Skeletal muscle satellite cell (primary cell): Measurements from ENCODE around the gene KPNB1. TPM values are rescaled to one million over a fixed set of nuclear protein-coding genes. Genes with fewer than 3 reads are reported as not detected.

ENCODE experiments used
- H3K27me3 ChIP-seq: 2 replicates; pipeline ENCODE4 v1.7.0; 2013; ENCODE audit warnings: low read length; ENCODE audit not compliant: control insufficient read depth, insufficient read depth
- H3K36me3 ChIP-seq: 2 replicates; pipeline ENCODE4 v1.7.0; 2013; ENCODE audit warnings: mild to moderate bottlenecking, control low read depth, low read length; ENCODE audit not compliant: insufficient read depth
- H3K4me1 ChIP-seq: 2 replicates; pipeline ENCODE4 v1.7.0; 2013; ENCODE audit warnings: low read length; ENCODE audit not compliant: control insufficient read depth, insufficient read depth
- H3K4me2 ChIP-seq: 2 replicates; pipeline ENCODE4 v1.7.0; 2013; ENCODE audit warnings: mild to moderate bottlenecking, low read length
- H3K4me3 ChIP-seq: 2 replicates; pipeline ENCODE4 v1.7.0; 2013; ENCODE audit warnings: low read length
- H3K9ac ChIP-seq: 2 replicates; pipeline ENCODE4 v1.7.0; 2013; ENCODE audit warnings: mild to moderate bottlenecking, low read depth, low read length, moderate library complexity
- H3K9me3 ChIP-seq: replicated peaks from 2 replicates; pipeline ENCODE4 v1.7.0; 2013; ENCODE audit warnings: mild to moderate bottlenecking, control low read depth, low read length
- total RNA-seq: library from RNA; depleted of rRNA; stranded (reverse); fragments of >200 nt; gene quantifications from 2 replicates; pipeline ENCODE4 v1.2.3, GENCODE V29; 2012; rRNA removed

The KPNB1 gene
- total RNA-seq: 337 and 374 TPM in 2 replicates

DNA sequence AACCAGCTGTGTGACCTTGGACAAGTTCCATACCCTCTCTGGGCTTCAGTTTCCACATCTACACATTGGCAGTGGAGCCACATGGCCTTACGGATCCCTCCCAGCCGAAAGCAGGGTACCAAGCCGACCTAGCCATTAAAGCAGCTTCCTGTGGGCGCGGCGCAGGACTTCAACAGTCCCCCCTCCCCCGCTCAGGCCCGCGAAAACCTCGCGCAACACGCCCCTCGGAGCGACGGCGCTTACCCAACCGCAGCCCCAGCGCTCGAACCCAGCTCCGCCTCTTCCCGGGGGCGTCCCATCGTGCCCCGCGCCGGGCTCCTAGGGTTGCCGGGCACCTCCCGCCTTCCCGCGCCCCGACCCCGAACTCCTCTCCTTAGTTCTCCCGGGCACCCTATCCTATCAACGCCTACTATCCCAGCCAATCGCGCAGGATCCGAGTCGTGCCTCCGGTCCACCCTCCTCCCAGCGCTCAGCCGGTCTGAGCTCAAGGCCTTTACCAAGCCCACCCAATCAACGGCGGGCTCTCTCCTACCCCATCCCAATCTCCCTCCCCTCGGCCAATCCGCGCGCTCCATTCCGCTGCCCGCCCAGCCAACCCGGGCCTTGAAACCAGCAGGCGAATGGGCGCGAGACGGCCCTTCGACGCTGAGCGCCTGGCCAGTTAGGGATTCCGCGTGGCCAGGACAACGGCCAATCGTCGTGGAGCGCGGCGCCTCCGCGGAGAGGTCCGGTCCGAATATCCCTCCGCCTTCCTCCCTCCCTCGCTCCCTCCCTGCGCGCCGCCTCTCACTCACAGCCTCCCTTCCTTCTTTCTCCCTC is at the start of gene KPNB1:
Gene KPNB1 (plus strand): TSS at position 767 of the 819 bp plus-strand sequence. CDS start 326 bp downstream, outside the sequence.
- no peaks in the 10 kb centered on the region for H3K27me3 ChIP-seq
- peak within 1 kb of the TSS; percentile 91 for H3K9ac ChIP-seq
- H3K36me3 ChIP-seq: peaks cover 22% of the 10 kb centered on the region
- no peaks in the 10 kb centered on the region for H3K9me3 ChIP-seq
- peak within 1 kb of the TSS; percentile 86 for H3K4me3 ChIP-seq
- peak within 1 kb of the TSS; percentile 93 for H3K4me2 ChIP-seq
- H3K4me1 ChIP-seq: peaks cover 30% of the 10 kb centered on the region

DNA sequence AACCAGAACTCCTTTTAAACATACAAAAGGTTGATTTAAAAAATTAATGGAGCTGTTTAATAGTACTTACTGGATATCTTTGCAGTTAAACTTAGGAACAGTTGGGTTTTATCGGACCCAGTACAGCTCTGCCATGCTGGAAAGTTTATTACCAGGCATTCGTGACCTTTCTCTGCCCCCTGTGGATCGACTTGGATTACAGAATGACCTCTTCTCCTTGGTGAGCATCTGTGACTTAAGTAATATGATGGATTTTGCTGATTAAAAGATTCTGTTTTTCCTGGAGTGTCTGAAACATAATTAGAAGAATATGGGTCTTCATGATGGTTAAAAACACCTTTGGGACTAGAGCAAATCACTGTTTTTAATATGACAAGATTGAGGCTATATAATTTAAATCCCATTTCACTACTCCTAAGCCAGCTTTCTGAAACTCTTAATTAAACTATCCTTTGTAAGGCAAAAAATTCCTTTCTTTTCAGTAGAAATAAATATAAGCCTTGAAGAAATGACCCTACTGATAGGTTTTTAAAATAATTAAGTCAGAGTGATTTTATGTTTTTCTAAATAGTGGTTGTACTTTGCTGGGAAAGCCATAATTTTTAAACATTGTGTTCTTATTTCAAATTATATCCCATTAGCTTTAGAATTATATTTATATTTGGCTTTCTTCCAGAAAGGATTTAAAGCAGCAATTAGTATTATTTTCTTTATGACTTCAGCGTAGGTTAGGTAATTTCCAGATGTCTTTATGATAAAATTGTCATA is 45.7 kb upstream of the KPNB1 start:
- Histone ChIP-seq H3K36me3 (peaks cover 62% of the 10 kb centered on the region), H3K4me3 (no peak overlapping the region), H3K4me2 (peak overlapping the region; percentile 64), H3K27me3 (no peaks in the 10 kb centered on the region), H3K9ac (peak overlapping the region; percentile 41), H3K4me1 (peaks cover 27% of the 10 kb centered on the region), H3K9me3 (no peaks in the 10 kb centered on the region)

DNA sequence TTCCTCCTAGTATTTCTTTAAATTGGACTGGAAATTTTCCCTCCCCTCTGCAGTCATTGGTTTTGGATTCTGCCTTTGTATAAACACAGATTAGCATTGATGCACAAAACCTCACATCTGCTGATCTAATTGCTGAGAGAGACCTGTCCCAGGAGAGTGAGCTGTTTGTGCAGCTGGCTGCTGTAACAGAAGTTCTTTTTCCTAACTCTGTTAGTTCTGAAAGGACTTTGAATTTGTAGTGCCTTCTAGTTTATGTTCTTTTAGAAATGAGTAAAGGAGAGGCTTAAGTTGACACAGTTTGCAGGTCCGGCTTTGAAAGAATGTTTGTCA is 45.2 kb upstream of the KPNB1 start:
- Histone ChIP-seq H3K9me3 (no peaks in the 10 kb centered on the region), H3K4me3 (no peak overlapping the region), H3K4me1 (peaks cover 27% of the 10 kb centered on the region), H3K4me2 (peak overlapping the region; percentile 64), H3K27me3 (no peaks in the 10 kb centered on the region), H3K9ac (peak overlapping the region; percentile 41), H3K36me3 (peaks cover 63% of the 10 kb centered on the region)

DNA sequence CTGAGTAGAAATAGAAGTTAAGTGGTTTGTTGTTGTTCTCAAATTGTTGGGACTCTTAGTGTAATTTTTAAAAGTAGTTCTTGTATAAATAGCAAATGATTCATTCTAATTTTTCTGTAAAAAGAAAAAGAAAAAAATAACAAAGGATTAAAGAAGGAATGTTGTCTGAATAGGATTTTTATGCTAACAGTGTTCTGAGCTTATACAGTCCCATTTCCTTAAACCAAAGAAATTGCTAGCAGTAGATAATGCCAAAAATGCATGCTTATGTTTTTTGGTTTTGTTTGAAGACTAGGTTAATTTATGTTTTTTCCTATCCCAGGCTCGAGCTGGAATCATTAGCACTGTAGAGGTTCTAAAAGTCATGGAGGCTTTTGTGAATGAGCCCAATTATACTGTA is 44.7 kb upstream of the KPNB1 start:
- Histone ChIP-seq H3K36me3 (peaks cover 61% of the 10 kb centered on the region), H3K4me2 (peak overlapping the region; percentile 64), H3K4me1 (peaks cover 27% of the 10 kb centered on the region), H3K9ac (peak overlapping the region; percentile 41), H3K9me3 (no peaks in the 10 kb centered on the region), H3K4me3 (no peak overlapping the region), H3K27me3 (no peaks in the 10 kb centered on the region)

DNA sequence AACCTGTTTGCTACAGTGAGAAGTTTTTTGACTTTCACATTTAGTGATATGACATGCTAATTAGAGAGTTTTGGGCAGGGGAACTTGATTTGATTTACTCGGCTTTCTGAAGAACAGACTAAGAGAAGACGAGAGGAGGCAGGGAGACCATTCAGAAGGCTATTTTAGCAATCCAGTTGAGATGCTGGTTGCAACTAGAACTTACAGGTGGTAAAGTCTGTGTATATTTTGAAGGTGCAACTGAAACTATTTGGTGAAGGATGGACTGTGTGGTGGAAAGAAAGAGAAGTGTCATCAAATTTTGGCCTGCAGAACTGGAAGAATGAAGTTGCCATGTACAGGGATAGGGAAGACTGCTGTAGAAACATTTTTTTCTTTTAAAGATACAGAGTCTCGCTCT is 42.2 kb upstream of the KPNB1 start:
- Histone ChIP-seq H3K4me3 (no peak overlapping the region), H3K27me3 (no peaks in the 10 kb centered on the region), H3K36me3 (peaks cover 50% of the 10 kb centered on the region), H3K9me3 (no peaks in the 10 kb centered on the region), H3K9ac (no peak overlapping the region), H3K4me2 (no peak overlapping the region), H3K4me1 (peaks cover 33% of the 10 kb centered on the region)

DNA sequence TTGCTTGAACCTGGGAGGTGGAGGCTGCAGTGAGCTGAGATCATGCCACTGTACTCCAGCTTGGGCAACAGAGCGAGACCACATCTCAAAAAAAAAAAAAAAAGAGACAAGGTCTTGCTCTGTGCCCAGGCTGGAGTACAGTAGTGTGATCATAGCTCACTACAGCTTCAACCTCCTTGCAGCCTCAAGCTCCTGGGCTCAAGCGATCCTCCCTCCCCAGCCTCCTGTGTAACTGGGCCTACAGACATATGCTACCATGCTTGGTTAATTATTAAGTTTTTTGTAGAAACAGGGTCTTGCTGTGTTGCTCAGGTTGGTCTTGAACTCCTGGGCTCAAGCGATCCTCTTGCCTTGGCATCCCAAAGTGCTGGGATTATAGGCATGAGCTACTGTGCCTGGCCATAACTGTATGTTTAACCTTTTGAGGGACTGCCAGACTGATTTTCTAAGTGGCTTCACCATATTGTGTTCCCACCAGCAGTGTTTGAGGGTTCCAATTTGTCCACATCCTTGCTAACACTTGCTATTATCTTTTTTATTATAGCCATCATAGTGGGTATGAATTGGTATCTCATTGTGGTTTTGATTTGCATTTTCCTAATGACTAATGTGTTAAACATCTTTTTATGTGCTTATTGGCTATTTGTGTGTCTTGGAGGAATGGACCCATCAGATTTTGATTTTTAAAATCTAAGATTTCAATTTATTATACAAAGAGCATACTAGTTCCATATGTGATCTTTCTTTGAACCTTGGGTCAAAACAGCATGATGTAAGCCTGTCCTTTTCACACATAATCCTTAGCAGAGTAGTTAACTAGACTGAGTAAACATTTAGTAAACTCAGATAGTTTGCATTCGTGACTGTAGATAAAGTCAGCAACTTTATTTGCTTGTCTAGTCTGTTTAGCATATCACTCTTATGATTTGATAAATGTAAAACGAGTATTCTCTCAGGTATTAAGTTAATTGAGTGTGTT is 38.1 kb upstream of the KPNB1 start:
- Histone ChIP-seq H3K4me1 (peaks cover 6% of the 10 kb centered on the region), H3K4me3 (no peak overlapping the region), H3K27me3 (no peaks in the 10 kb centered on the region), H3K9ac (no peak overlapping the region), H3K9me3 (no peaks in the 10 kb centered on the region), H3K36me3 (peaks cover 57% of the 10 kb centered on the region), H3K4me2 (no peak overlapping the region)

DNA sequence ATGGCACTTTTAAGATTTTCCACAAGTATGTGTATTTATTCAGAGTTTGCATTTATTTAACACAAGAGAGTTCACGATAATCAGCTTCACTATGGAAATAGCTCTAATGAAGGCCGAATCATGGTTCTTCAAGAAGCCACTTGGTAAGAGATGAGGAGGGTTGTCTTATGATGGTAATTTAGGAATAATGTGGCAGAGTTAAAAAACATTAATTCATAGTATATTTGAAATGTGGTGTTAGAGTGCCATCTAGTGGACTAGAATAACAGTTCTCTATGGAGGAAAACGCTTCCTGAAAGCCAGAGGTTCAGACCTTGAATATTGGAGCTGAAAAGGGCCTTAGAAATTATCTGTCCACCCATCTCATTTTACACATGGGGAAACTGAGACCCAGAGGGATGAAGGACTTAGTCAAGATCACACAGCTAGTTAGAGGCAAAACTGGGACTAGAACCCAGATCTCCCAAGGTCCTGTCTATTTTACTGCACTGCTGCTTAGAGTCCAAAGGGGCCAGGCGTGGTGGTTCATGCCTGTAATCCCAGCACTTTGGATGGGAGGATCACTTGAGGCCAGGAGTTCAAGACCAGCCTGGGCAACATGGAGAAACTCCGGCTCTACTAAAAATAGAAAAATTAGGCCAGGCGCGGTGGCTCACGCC is 33.8 kb upstream of the KPNB1 start:
- peaks cover 14% of the 10 kb centered on the region for H3K4me1 ChIP-seq
- H3K9me3 ChIP-seq: no peaks in the 10 kb centered on the region
- no peaks in the 10 kb centered on the region for H3K27me3 ChIP-seq
- no peak overlapping the region for H3K9ac ChIP-seq
- no peak overlapping the region for H3K4me2 ChIP-seq
- H3K4me3 ChIP-seq: no peak overlapping the region
- H3K36me3 ChIP-seq: peaks cover 65% of the 10 kb centered on the region

DNA sequence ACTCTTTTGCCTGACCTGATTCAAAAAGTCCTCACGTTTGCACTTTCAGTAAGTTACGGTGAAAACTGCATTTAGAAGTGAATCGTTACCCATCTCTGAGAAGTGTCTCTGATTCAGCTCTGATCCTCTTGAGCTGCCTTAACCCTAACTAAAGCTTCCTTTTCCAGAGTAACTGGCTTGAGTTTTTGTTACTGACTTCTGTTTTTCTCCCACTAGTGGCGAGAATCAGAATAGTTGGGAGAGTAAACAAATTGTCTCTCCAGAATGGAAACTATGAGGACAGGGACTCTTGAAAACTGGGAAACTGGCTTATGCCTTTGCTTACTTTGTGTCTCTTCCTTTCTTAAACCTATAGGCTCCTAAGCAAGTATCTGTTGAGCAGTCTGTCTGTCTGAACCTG is 31.3 kb upstream of the KPNB1 start:
- H3K4me1 ChIP-seq: peaks cover 31% of the 10 kb centered on the region
- H3K4me2 ChIP-seq: no peak overlapping the region
- H3K4me3 ChIP-seq: no peak overlapping the region
- H3K9ac ChIP-seq: no peak overlapping the region
- H3K27me3 ChIP-seq: no peaks in the 10 kb centered on the region
- H3K36me3 ChIP-seq: peaks cover 66% of the 10 kb centered on the region
- no peaks in the 10 kb centered on the region for H3K9me3 ChIP-seq

DNA sequence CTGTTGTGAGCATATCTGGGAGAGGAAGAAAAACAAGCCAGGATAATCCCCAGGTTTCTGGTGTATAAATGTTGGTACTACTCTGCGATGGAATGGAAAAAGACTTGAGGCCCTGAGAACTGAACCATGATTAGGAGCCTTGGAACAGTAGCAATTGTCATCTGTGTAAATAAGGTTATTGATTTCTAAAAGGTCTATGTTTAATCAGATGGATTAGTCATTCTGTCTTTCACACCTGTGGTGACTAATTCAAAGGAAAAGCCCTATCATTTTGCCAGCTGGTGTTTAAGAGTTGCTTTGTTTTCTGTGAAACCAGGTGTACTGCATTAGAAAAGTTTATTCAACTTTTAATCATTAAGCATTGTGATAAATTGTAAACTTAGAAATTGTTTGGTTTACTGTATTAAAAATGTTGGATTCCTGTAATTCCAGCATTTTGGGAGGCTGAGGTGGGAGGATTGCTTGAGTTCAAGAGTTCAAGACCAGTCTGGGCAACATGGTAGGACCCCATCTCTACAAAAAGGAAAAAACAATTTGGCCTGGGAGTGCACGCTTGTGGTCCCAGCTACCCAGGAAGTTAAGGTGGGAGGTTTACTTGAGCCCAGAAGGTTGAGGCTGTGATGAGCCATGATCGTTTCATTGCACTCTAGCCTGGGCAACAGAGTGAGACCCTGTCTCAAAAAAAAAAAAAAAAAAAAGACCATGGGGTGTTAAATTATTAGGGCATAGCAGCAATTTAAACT is 29.0 kb upstream of the KPNB1 start:
- H3K9ac ChIP-seq: peak overlapping the region; percentile 64
- H3K4me2 ChIP-seq: peak overlapping the region; percentile 61
- no peak overlapping the region for H3K4me3 ChIP-seq
- peaks cover 31% of the 10 kb centered on the region for H3K4me1 ChIP-seq
- H3K36me3 ChIP-seq: peaks cover 57% of the 10 kb centered on the region
- no peaks in the 10 kb centered on the region for H3K27me3 ChIP-seq
- no peaks in the 10 kb centered on the region for H3K9me3 ChIP-seq
